ENCODE measurements around the gene CTNS. TPM values are rescaled to one million over a fixed set of nuclear protein-coding genes. Genes with fewer than 3 reads are reported as not detected.

CTNS gene
- total RNA-seq: 13.8 and 47.3 TPM in 2 replicates

GRCh38 chr17:3636154-3636907, at the start of gene CTNS, which contains the start of gene SHPK:
Gene CTNS, plus strand, starts transcription at chr17:3636760. Its CDS starts 3,447 bp downstream, at chr17:3640207.
Gene SHPK, minus strand, starts transcription at chr17:3636250. Its CDS starts 31 bp downstream, at chr17:3636219.

GRCh38 chr17:3668279-3669084, 31.9 kb downstream of the CTNS start, which contains the start of the genes EMC6 and TAX1BP3:
Gene EMC6, plus strand, starts transcription at chr17:3668812. Its CDS starts 335 bp downstream, at chr17:3669147.
Gene TAX1BP3, minus strand, starts transcription at chr17:3668578. Its CDS starts 52 bp downstream, at chr17:3668526.

GRCh38 chr17:3695723-3696411, 59.3 kb downstream of the CTNS start, which contains the start of gene P2RX5:
Gene P2RX5, minus strand, starts transcription at chr17:3696155. Its CDS starts 150 bp downstream, at chr17:3696005.

Other genes with a start within 250 kb of the CTNS start
- gene OR1E1, start 238.3 kb upstream of the CTNS start, total RNA-seq: not detected in 2 replicates
- not detected in 2 replicates for gene OR3A3, start 225.4 kb upstream of the CTNS start, total RNA-seq
- not detected in 2 replicates for gene OR1E2, start 202.9 kb upstream of the CTNS start, total RNA-seq
- 0.52 TPM in 1 of 2 replicates, not detected in the other for gene SPATA22, start 164.9 kb upstream of the CTNS start, total RNA-seq
- gene ASPA, start 160.8 kb upstream of the CTNS start, total RNA-seq: 0.13 and 0.48 TPM in 2 replicates
- 0.08 and 0.13 TPM in 2 replicates for gene TRPV3, start 78.9 kb upstream of the CTNS start, total RNA-seq
- gene TRPV1, start 27.3 kb upstream of the CTNS start, total RNA-seq: 0.26 and 2.2 TPM in 2 replicates
- 15.1 and 16.4 TPM in 2 replicates for gene SHPK, start 510 bp upstream of the CTNS start, total RNA-seq
- gene TAX1BP3, start 31.8 kb downstream of the CTNS start, total RNA-seq: 154 and 375 TPM in 2 replicates
- 12.3 and 26.0 TPM in 2 replicates for gene EMC6, start 32.1 kb downstream of the CTNS start, total RNA-seq
- gene P2RX5, start 59.4 kb downstream of the CTNS start, total RNA-seq: 0.88 and 3.6 TPM in 2 replicates
- gene HASPIN, start 87.1 kb downstream of the CTNS start, total RNA-seq: 4.6 and 8.0 TPM in 2 replicates
- gene ITGAE, start 164.4 kb downstream of the CTNS start, total RNA-seq: 26.0 and 27.7 TPM in 2 replicates
- 14.9 and 27.9 TPM in 2 replicates for gene NCBP3, start 209.5 kb downstream of the CTNS start, total RNA-seq